Upper lobe of left lung (tissue), 6 donors: ENCODE results near the gene RB1. TPM values are rescaled to one million over a fixed set of nuclear protein-coding genes. Genes with fewer than 3 reads are reported as not detected.

Experiments used
- ATAC-seq, 2 donors: fragments of 200-7000 bp; cut with Tn5 transposase; one replicate each; pipeline ENCODE4 v1.9.1; 2022; ENCODE audit warnings: mild to moderate bottlenecking in 2 of 2, moderate library complexity in 2 of 2; ENCODE audit not compliant: low FRiP score in 2 of 2
- DNase-seq, 2 donors: peaks; one replicate each; pipeline ENCODE4 v3.0.0-alpha.2; 2019 to 2020
- H3K27ac ChIP-seq, 4 donors: fragments of 200-600 bp; sonication (generic); one replicate each; pipeline ENCODE4 v1.5.1; 2016 to 2019
- H3K27me3 ChIP-seq, 4 donors: fragments of 200-600 bp; sonication (generic); one replicate each; pipeline ENCODE4 v1.5.1; 2017 to 2019
- H3K36me3 ChIP-seq, 4 donors: fragments of 200-600 bp; sonication (generic); one replicate each; pipeline ENCODE4 v1.5.1; 2016 to 2019
- H3K4me1 ChIP-seq, 4 donors: fragments of 200-600 bp; sonication (generic); one replicate each; pipeline ENCODE4 v1.5.1; 2018 to 2019
- H3K4me3 ChIP-seq, 4 donors: fragments of 200-600 bp; sonication (generic); one replicate each; pipeline ENCODE4 v1.5.1; 2017 to 2019; ENCODE audit warnings: mild to moderate bottlenecking in 2 of 4, moderate library complexity in 1 of 4
- H3K9me3 ChIP-seq, 4 donors: fragments of 200-600 bp; sonication (generic); one replicate each; pipeline ENCODE4 v1.5.1; 2018 to 2019
- CTCF ChIP-seq, 6 experiments: fragments of 450-650 bp in 4 of 6; fragments of 200-600 bp in 2 of 6; sonication (generic) in 2 of 6; IDR thresholded peaks; one replicate each; pipeline ENCODE4 v1.5.1; 2016 to 2019; ENCODE audit warnings: antibody characterized with exemption in 6 of 6
- EP300 ChIP-seq, 4 donors: sonication (generic); formaldehyde crosslinking; IDR thresholded peaks; one replicate each; pipeline ENCODE4 v1.5.1; 2017; ENCODE audit warnings: antibody characterized with exemption in 4 of 4, control low read depth in 2 of 4
- POLR2A ChIP-seq, 4 donors: fragments of 450-650 bp; IDR thresholded peaks; one replicate each; pipeline ENCODE4 v1.5.1; 2016 to 2017; ENCODE audit warnings: antibody characterized with exemption in 4 of 4, mild to moderate bottlenecking in 2 of 4
- POLR2AphosphoS5 ChIP-seq, 2 donors: sonication (generic); formaldehyde crosslinking; IDR thresholded peaks; one replicate each; pipeline ENCODE4 v1.5.1; 2017; ENCODE audit warnings: antibody characterized with exemption in 2 of 2
- WGBS, 2 donors: methylation state at CpG; one replicate each; pipeline ENCODE4 v1.1.5; 2017 to 2018; 5-methylcytosine and 5-hydroxymethylcytosine counted together
- total RNA-seq, 6 donors: library from RNA; depleted of rRNA in 4 of 6; stranded (reverse); fragments of >200 nt in 4 of 6; gene quantifications; one replicate each; pipeline versions ENCODE4 v1.1.0 to v1.2.1, GENCODE V29; 2016 to 2021
- donor health status: DM: no; HTN: no; CAD: no; lungs with moderate emphysema.
- donor health status: DM: no; HTN: yes; CAD: no; lungs with severe emphysema.

The RB1 gene
- total RNA-seq, 6 donors from 2014 or later = 20.2 to 46.6 (median 32.9) TPM

- Histone ChIP-seq H3K27me3 (no peaks in the 10 kb centered on the region), H3K9me3 (no peaks in the 10 kb centered on the region), H3K36me3 (no peaks in the 10 kb centered on the region), H3K4me1 (peaks cover 0 to 3% (median under 1%) of the 10 kb centered on the region in 4 donors), H3K4me3 (no peak overlapping the region), H3K27ac (no peak overlapping the region)
- WGBS, 2 donors = 73% methylated on average over 4 of the region's 4 CpGs
- ATAC-seq (no peak), DNase-seq (no peak)
- TF ChIP-seq EP300 (IDR thresholded peaks at IDR 0.05) = no peak
- no peak for TF ChIP-seq POLR2AphosphoS5 (IDR thresholded peaks at IDR 0.05)
- no peak for TF ChIP-seq POLR2A (IDR thresholded peaks at IDR 0.05)
- TF ChIP-seq CTCF (IDR thresholded peaks at IDR 0.05) = no peak
Measured at GRCh38 chr13:48297131-48297786, 6.3 kb upstream of the RB1 start.

GRCh38 chr13:48299591-48299990, 4.0 kb upstream of the RB1 start:
- Histone ChIP-seq H3K4me3 (no peak overlapping the region), H3K27me3 (no peaks in the 10 kb centered on the region), H3K4me1 (peaks cover 4 to 13% (median 5%) of the 10 kb centered on the region in 4 donors), H3K9me3 (no peaks in the 10 kb centered on the region), H3K27ac (no peak overlapping the region), H3K36me3 (no peaks in the 10 kb centered on the region)
- TF ChIP-seq POLR2AphosphoS5 (IDR thresholded peaks at IDR 0.05) (no peak), POLR2A (IDR thresholded peaks at IDR 0.05) (no peak), CTCF (IDR thresholded peaks at IDR 0.05) (no peak), EP300 (IDR thresholded peaks at IDR 0.05) (no peak)
- DNase-seq (no peak), ATAC-seq (no peak)
- 77 to 82% methylated on average over 2 of the region's 2 CpGs for WGBS, 2 donors

- Histone ChIP-seq H3K9me3 (no peaks in the 10 kb centered on the region), H3K27me3 (no peaks in the 10 kb centered on the region), H3K27ac (peak overlapping the region; percentile 99 to 100 (median 100)), H3K4me1 (peaks cover 20 to 29% (median 25%) of the 10 kb centered on the region in 4 donors), H3K36me3 (peaks cover 0 to 2% (median 0%) of the 10 kb centered on the region in 4 donors), H3K4me3 (peak overlapping the region; percentile 52 to 98 (median 78))
- ATAC-seq (no peak), DNase-seq (no peak)
- TF ChIP-seq POLR2AphosphoS5 (IDR thresholded peaks at IDR 0.05) (no peak), POLR2A (IDR thresholded peaks at IDR 0.05) (no peak), EP300 (IDR thresholded peaks at IDR 0.05) (no peak), CTCF (IDR thresholded peaks at IDR 0.05) (no peak)
- 17 to 19% methylated on average over 11 to 12 of the region's 12 CpGs for WGBS, 2 donors
Measured at GRCh38 chr13:48302871-48303358, 636 bp upstream of the RB1 start.

- H3K4me1 ChIP-seq = peaks cover 20 to 29% (median 25%) of the 10 kb centered on the region in 4 donors
- peaks cover 0 to 10% (median 0%) of the 10 kb centered on the region in 4 donors for H3K36me3 ChIP-seq
- no peaks in the 10 kb centered on the region for H3K27me3 ChIP-seq
- ATAC-seq (peak; percentile 41 to 55), DNase-seq (peak in 1 of 2 donors; percentile 48)
- H3K27ac ChIP-seq = peak overlapping the region; percentile 99 to 100 (median 100)
- no peaks in the 10 kb centered on the region for H3K9me3 ChIP-seq
- WGBS, 2 donors = 0% methylated on average over 27 to 36 of the region's 36 CpGs
- H3K4me3 ChIP-seq = peak overlapping the region; percentile 78 to 98 (median 82)
- TF ChIP-seq CTCF (IDR thresholded peaks at IDR 0.05) (no peak), EP300 (IDR thresholded peaks at IDR 0.05) (no peak), POLR2AphosphoS5 (IDR thresholded peaks at IDR 0.05) (peak in 1 of 2 donors; percentile 9)
Measured at GRCh38 chr13:48304143-48304876, 759 bp downstream of the RB1 start.
